Astrocyte (in vitro differentiated cells and primary cell): ENCODE results near the gene CRYGN. TPM values are rescaled to one million over a fixed set of nuclear protein-coding genes. Genes with fewer than 3 reads are reported as not detected.

ENCODE experiments used
- DNase-seq: peaks from one replicate; pipeline ENCODE4 v3.0.0-alpha.2; 2010; ENCODE audit warnings: low read depth
- FAIRE-seq: peaks from 2 replicates; lab custom pipeline; 2011; peaks lifted over from hg19 to GRCh38; lab: Jason Lieb, UNC
- H2AFZ ChIP-seq: 2 replicates; pipeline ENCODE4 v1.6.0; 2012; ENCODE audit warnings: low read depth, low read length, inconsistent platforms
- H3K27ac ChIP-seq: 2 replicates; pipeline ENCODE4 v1.5.1; 2011; ENCODE audit warnings: low read depth, low read length, inconsistent platforms
- H3K27me3 ChIP-seq: 2 replicates; pipeline ENCODE4 v1.6.0; 2011; ENCODE audit warnings: low read length, inconsistent platforms; ENCODE audit not compliant: insufficient read depth
- H3K36me3 ChIP-seq: 2 replicates; pipeline ENCODE4 v1.5.1; 2011; ENCODE audit warnings: low read length, inconsistent platforms; ENCODE audit not compliant: insufficient read depth
- H3K4me1 ChIP-seq: 2 replicates; pipeline ENCODE4 v1.5.1; 2011; ENCODE audit warnings: low read length, inconsistent platforms; ENCODE audit not compliant: insufficient read depth
- H3K4me2 ChIP-seq: 2 replicates; pipeline ENCODE4 v1.6.0; 2012; ENCODE audit warnings: low read length, inconsistent platforms
- H3K4me3 ChIP-seq: 2 replicates; pipeline ENCODE4 v1.5.1; 2011; ENCODE audit warnings: low read depth, mild to moderate bottlenecking, low read length, inconsistent platforms; ENCODE audit not compliant: insufficient read depth
- H3K79me2 ChIP-seq: 2 replicates; pipeline ENCODE4 v1.6.0; 2012; ENCODE audit warnings: mild to moderate bottlenecking, low read length, inconsistent platforms; ENCODE audit not compliant: insufficient read depth
- H3K9ac ChIP-seq: 2 replicates; pipeline ENCODE4 v1.6.0; 2012; ENCODE audit warnings: mild to moderate bottlenecking, low read length, inconsistent platforms
- H3K9me3 ChIP-seq: 2 replicates; pipeline ENCODE4 v1.5.1; 2012; ENCODE audit warnings: low read depth, mild to moderate bottlenecking, low read length, inconsistent platforms; ENCODE audit not compliant: insufficient read depth
- H4K20me1 ChIP-seq: 2 replicates; pipeline ENCODE4 v1.6.0; 2012; ENCODE audit warnings: low read length, inconsistent platforms; ENCODE audit not compliant: insufficient read depth
- H3K27ac Mint-ChIP-seq: one replicate; pipeline ENCODE4 v1.8.0; 2021; ENCODE audit warnings: mild to moderate bottlenecking, mixed read lengths; ENCODE audit not compliant: unreplicated experiment
- H3K27me3 Mint-ChIP-seq: one replicate; pipeline ENCODE4 v1.8.0; 2021; ENCODE audit warnings: low read depth, mixed read lengths; ENCODE audit not compliant: unreplicated experiment
- H3K36me3 Mint-ChIP-seq: one replicate; pipeline ENCODE4 v1.8.0; 2021; ENCODE audit warnings: low read depth, mixed read lengths; ENCODE audit not compliant: unreplicated experiment
- H3K4me1 Mint-ChIP-seq: one replicate; pipeline ENCODE4 v1.8.0; 2021; ENCODE audit warnings: low read depth, mixed read lengths; ENCODE audit not compliant: unreplicated experiment
- H3K4me3 Mint-ChIP-seq: one replicate; pipeline ENCODE4 v1.8.0; 2021; ENCODE audit warnings: mild to moderate bottlenecking, moderate library complexity, mixed read lengths; ENCODE audit not compliant: unreplicated experiment
- H3K9me3 Mint-ChIP-seq: one replicate; pipeline ENCODE4 v1.8.0; 2021; ENCODE audit warnings: mild to moderate bottlenecking, mixed read lengths; ENCODE audit not compliant: unreplicated experiment
- CTCF ChIP-seq: IDR thresholded peaks from 2 replicates; pipeline ENCODE4 v1.5.1; 2011; ENCODE audit warnings: low read depth, mild to moderate bottlenecking, inconsistent platforms, low read length, moderate library complexity; ENCODE audit not compliant: insufficient read depth
- EZH2 ChIP-seq: IDR thresholded peaks from 2 replicates; pipeline ENCODE4 v1.6.1; 2012; ENCODE audit warnings: mild to moderate bottlenecking, low read length, inconsistent platforms; ENCODE audit not compliant: insufficient read depth
- total RNA-seq: library from RNA; stranded (reverse); gene quantifications from 2 replicates; pipeline ENCODE4 v1.2.1, GENCODE V29; 2021

CRYGN gene
- total RNA-seq, 1 donor from 2014 or later: not detected

- no peak overlapping the region for H3K9ac ChIP-seq
- H3K27ac Mint-ChIP-seq: no peak overlapping the region
Observed at GRCh38 chr7:151399906-151400305, 40.0 kb downstream of the CRYGN start.

GRCh38 chr7:151399305-151399601, 40.7 kb downstream of the CRYGN start:
- no peaks in the 10 kb centered on the region for H3K36me3 Mint-ChIP-seq
- Histone ChIP-seq H3K9ac (no peak overlapping the region), H4K20me1 (no peaks in the 10 kb centered on the region), H3K27me3 (peaks cover 11% of the 10 kb centered on the region), H3K9me3 (no peaks in the 10 kb centered on the region), H3K4me3 (no peak overlapping the region), H3K4me1 (peaks cover 2% of the 10 kb centered on the region), H3K27ac (no peak overlapping the region), H3K36me3 (no peaks in the 10 kb centered on the region), H3K79me2 (no peaks in the 10 kb centered on the region), H2AFZ (no peak overlapping the region), H3K4me2 (no peak overlapping the region)
- DNase-seq (no peak), FAIRE-seq (no peak)
- H3K27me3 Mint-ChIP-seq: peaks cover 43% of the 10 kb centered on the region
- peaks cover 6% of the 10 kb centered on the region for H3K4me1 Mint-ChIP-seq
- peaks cover 2% of the 10 kb centered on the region for H3K9me3 Mint-ChIP-seq
- no peak overlapping the region for H3K4me3 Mint-ChIP-seq
- no peak overlapping the region for H3K27ac Mint-ChIP-seq
- no peak for TF ChIP-seq CTCF
- peak; percentile 32 for TF ChIP-seq EZH2

More at GRCh38 chr7:151399906-151400305, 40.0 kb downstream of the CRYGN start:
- Histone ChIP-seq H4K20me1 (no peaks in the 10 kb centered on the region), H3K4me2 (no peak overlapping the region), H3K27ac (no peak overlapping the region), H2AFZ (no peak overlapping the region), H3K79me2 (no peaks in the 10 kb centered on the region), H3K4me1 (peaks cover 2% of the 10 kb centered on the region), H3K9me3 (no peaks in the 10 kb centered on the region), H3K36me3 (no peaks in the 10 kb centered on the region), H3K4me3 (no peak overlapping the region), H3K27me3 (peaks cover 11% of the 10 kb centered on the region)
- no peak for FAIRE-seq
- H3K4me1 Mint-ChIP-seq: peaks cover 6% of the 10 kb centered on the region
- TF ChIP-seq CTCF (no peak), EZH2 (no peak)
- peaks cover 41% of the 10 kb centered on the region for H3K27me3 Mint-ChIP-seq
- no peak overlapping the region for H3K4me3 Mint-ChIP-seq
- H3K36me3 Mint-ChIP-seq: no peaks in the 10 kb centered on the region
- DNase-seq: no peak
- peaks cover 2% of the 10 kb centered on the region for H3K9me3 Mint-ChIP-seq

- no peak overlapping the region for H3K27ac ChIP-seq
- no peak overlapping the region for H3K4me2 ChIP-seq
- peak; percentile 43 for FAIRE-seq
- H3K9ac ChIP-seq: no peak overlapping the region
- H3K4me1 ChIP-seq: no peaks in the 10 kb centered on the region
- no peaks in the 10 kb centered on the region for H4K20me1 ChIP-seq
- H3K4me3 Mint-ChIP-seq: no peak overlapping the region
- H2AFZ ChIP-seq: no peak overlapping the region
- no peaks in the 10 kb centered on the region for H3K36me3 Mint-ChIP-seq
- peaks cover 2% of the 10 kb centered on the region for H3K9me3 Mint-ChIP-seq
- H3K27me3 Mint-ChIP-seq: peaks cover 46% of the 10 kb centered on the region
- no peak for DNase-seq
- no peak overlapping the region for H3K27ac Mint-ChIP-seq
- peaks cover 14% of the 10 kb centered on the region for H3K27me3 ChIP-seq
- no peaks in the 10 kb centered on the region for H3K4me1 Mint-ChIP-seq
- no peaks in the 10 kb centered on the region for H3K9me3 ChIP-seq
- H3K79me2 ChIP-seq: no peaks in the 10 kb centered on the region
- no peak for TF ChIP-seq EZH2
- no peak for TF ChIP-seq CTCF
- H3K36me3 ChIP-seq: no peaks in the 10 kb centered on the region
- no peak overlapping the region for H3K4me3 ChIP-seq
Observed at GRCh38 chr7:151398446-151399304, 41.3 kb downstream of the CRYGN start.
